Fibroblast of lung (primary cell): Measurements from ENCODE around the gene SLC39A1. TPM values are rescaled to one million over a fixed set of nuclear protein-coding genes. Genes with fewer than 3 reads are reported as not detected.

ENCODE experiments used
- DNase-seq, 2 donors: peaks; one replicate each; pipeline versions ENCODE4 v3.0.0 to v3.0.0-alpha.2; 2010; ENCODE audit warnings: low read depth in 2 of 2
- H2AFZ ChIP-seq: 2 replicates; pipeline ENCODE4 v1.5.1; 2012; ENCODE audit warnings: low read length, control low read depth, inconsistent platforms
- H3K27ac ChIP-seq: 2 replicates; pipeline ENCODE4 v1.5.1; 2011; ENCODE audit warnings: low read length, control low read depth; ENCODE audit not compliant: insufficient read depth
- H3K27me3 ChIP-seq: 2 replicates; pipeline ENCODE4 v1.5.1; 2011; ENCODE audit warnings: mild to moderate bottlenecking, low read length; ENCODE audit not compliant: control insufficient read depth, insufficient read depth
- H3K36me3 ChIP-seq: 2 replicates; pipeline ENCODE4 v1.5.1; 2011; ENCODE audit warnings: low read length; ENCODE audit not compliant: control insufficient read depth, insufficient read depth
- H3K4me1 ChIP-seq: 2 replicates; pipeline ENCODE4 v1.5.1; 2011; ENCODE audit warnings: low read length; ENCODE audit not compliant: control insufficient read depth, insufficient read depth; ENCODE audit errors: extremely low read depth
- H3K4me2 ChIP-seq: 2 replicates; pipeline ENCODE4 v1.5.1; 2011; ENCODE audit warnings: low read length, control low read depth; ENCODE audit not compliant: insufficient read depth; ENCODE audit errors: extremely low read depth
- H3K4me3 ChIP-seq, 4 experiments: fragments of 200-600 bp in 1 of 4; sonication (generic) in 1 of 4; replicated peaks in 1 of 4; 2 replicates each; pipeline ENCODE4 v1.5.1; 2011 to 2016; ENCODE audit warnings: low read length in 4 of 4, low read depth in 3 of 4, mild to moderate bottlenecking in 3 of 4, control low read depth in 2 of 4, inconsistent platforms in 1 of 4, mixed read lengths in 1 of 4; ENCODE audit not compliant: insufficient read depth in 1 of 4; ENCODE audit errors: control extremely low read depth in 1 of 4
- H3K79me2 ChIP-seq: 2 replicates; pipeline ENCODE4 v1.5.1; 2012; ENCODE audit warnings: mild to moderate bottlenecking, low read length, inconsistent platforms; ENCODE audit not compliant: control insufficient read depth, insufficient read depth
- H3K9ac ChIP-seq: 2 replicates; pipeline ENCODE4 v1.5.1; 2011; ENCODE audit warnings: mild to moderate bottlenecking, low read length, control low read depth; ENCODE audit not compliant: insufficient read depth
- H3K9me3 ChIP-seq: 2 replicates; pipeline ENCODE4 v1.5.1; 2012; ENCODE audit warnings: low read depth, low read length; ENCODE audit not compliant: control insufficient read depth, insufficient read depth
- H4K20me1 ChIP-seq: 2 replicates; pipeline ENCODE4 v1.5.1; 2011; ENCODE audit warnings: low read length; ENCODE audit not compliant: control insufficient read depth, insufficient read depth; ENCODE audit errors: extremely low read depth
- CTCF ChIP-seq, 2 donors: IDR thresholded peaks in 1 of 2; conservative IDR thresholded peaks in 1 of 2; 1 replicate in 1 of 2; 2 replicates in 1 of 2; pipeline ENCODE4 v1.5.1; 2011 to 2012; ENCODE audit warnings: low read length in 2 of 2, control low read depth in 1 of 2, inconsistent platforms in 1 of 2, low read depth in 1 of 2, mild to moderate bottlenecking in 1 of 2
- EZH2 ChIP-seq: IDR thresholded peaks from 2 replicates; pipeline ENCODE4 v1.5.1; 2012; ENCODE audit warnings: low read length, control low read depth, mild to moderate bottlenecking; ENCODE audit errors: missing control alignments
- polyA plus RNA-seq, 2 donors: library from polyadenylated mRNA; depleted of rRNA in 1 of 2; stranded (reverse) in 1 of 2; unstranded in 1 of 2; fragments of >200 nt; gene quantifications; 2 replicates each; pipeline ENCODE4 v1.2.1, GENCODE V29; 2011 to 2012; ENCODE audit warnings: missing spikeins in 1 of 2
- total RNA-seq: library from RNA; depleted of rRNA; stranded (reverse); fragments of >200 nt; gene quantifications from 2 replicates; pipeline ENCODE4 v1.2.1, GENCODE V29; 2014

Gene SLC39A1
- total and polyA plus RNA-seq, 2 donors (not counting 1 experiment from before 2014, with no cell fraction given), result 94.4 to 119 TPM

DNA sequence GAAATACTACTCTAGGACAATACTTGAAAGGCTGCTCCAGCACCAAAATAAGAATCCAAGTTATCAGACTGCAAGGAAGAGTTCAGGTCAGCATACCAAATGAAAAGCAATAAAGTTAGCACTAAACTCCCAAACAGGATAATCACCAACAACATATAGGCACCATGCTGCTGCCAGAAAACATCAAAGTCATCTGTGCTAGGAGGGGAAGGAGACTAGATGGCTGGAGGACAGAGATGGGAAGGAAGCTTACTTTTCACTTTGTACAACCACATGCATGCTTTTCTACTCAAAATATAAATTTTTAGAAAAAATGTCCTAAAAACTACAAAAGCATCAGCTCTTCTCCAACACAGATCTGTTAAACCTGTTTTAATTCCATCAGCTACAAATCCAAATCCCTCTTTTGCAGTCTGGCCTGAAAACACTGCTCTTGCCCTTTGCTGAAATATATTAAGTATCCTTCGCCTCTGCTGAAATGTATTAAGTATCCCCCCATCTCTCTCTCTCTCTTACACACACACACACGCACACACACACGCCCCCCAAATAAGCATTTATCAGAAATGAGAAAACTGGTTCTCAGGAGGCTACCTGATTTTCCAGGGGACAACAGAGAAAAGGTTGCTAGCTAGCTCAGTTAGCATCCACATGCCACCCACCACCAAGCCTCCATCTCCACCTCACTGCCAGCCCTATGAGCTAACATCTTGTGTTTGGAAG is 42.1 kb downstream of the SLC39A1 start:
- H4K20me1 ChIP-seq, result peaks cover 3% of the 10 kb centered on the region
- peak overlapping the region; percentile 57 for H3K27ac ChIP-seq
- H3K9me3 ChIP-seq, result no peaks in the 10 kb centered on the region
- peak overlapping the region; percentile 78 to 92 (median 86) for H3K4me3 ChIP-seq
- no peak overlapping the region for H2AFZ ChIP-seq
- H3K79me2 ChIP-seq, result peaks cover 38% of the 10 kb centered on the region
- TF ChIP-seq EZH2 (no peak), CTCF (conservative IDR thresholded peaks at IDR 0.05 in 1 of 2, IDR thresholded peaks at IDR 0.05 in 1 of 2; ENCODE audit: low read depth in 1 of 2, low read length in 2 of 2) (no peak)
- no peaks in the 10 kb centered on the region for H3K36me3 ChIP-seq
- peak overlapping the region; percentile 97 for H3K4me2 ChIP-seq
- H3K4me1 ChIP-seq, result peaks cover 18% of the 10 kb centered on the region
- H3K9ac ChIP-seq, result no peak overlapping the region
- DNase-seq, result no peak
- no peaks in the 10 kb centered on the region for H3K27me3 ChIP-seq

DNA sequence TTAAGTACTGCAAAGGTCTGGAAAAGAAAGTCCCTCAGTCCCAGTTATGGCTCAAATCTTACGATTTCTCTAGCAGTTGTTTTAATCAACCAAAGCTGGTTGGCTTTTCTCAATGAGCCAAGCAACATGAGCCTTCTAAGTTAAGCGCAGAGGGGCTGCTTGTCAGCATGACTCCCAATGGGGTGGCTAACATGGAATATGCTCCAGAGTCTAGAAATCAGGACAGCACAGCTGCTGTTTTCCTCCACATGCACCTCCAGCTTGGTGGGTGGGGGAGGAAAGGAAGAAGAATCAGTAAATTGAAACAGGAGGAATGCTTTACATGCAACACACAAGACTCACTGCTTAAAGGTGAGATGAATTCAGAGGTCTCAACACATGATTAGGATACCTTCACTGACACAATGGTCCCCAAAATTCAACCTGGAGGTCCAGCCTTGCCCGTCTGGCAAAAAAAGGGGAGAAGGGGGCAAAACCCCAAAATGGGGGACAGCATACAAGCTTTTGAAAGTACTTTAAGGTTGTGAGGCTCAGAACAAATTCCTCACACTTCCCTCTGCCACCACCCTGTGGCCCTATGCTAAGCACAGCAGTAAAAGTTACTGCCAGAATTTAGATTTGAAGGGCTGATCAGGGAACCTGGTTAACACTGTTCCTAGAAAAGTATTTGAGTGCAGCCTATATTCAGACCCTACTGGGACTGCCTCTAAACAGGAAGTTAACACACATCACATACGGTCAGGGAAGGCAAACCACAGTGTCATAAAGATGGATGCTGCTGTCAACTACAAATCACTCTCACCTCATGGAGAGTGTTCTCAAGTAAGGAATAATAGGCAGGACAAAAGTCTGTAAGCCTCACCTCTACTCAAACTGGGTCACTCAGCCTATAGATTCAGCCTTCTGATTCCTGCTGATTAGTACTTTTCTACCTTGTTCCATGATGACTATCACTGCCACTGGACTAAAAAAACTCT is 43.2 kb downstream of the SLC39A1 start:
- H3K4me3 ChIP-seq, result peak overlapping the region; percentile 21 to 92 (median 80)
- H2AFZ ChIP-seq, result no peak overlapping the region
- TF ChIP-seq EZH2, result no peak
- TF ChIP-seq CTCF (conservative IDR thresholded peaks at IDR 0.05 in 1 of 2, IDR thresholded peaks at IDR 0.05 in 1 of 2; ENCODE audit: low read depth in 1 of 2, low read length in 2 of 2), result peak; percentile 41 to 43
- no peak overlapping the region for H3K9ac ChIP-seq
- no peaks in the 10 kb centered on the region for H3K9me3 ChIP-seq
- peak; percentile 18 to 64 for DNase-seq
- H3K27me3 ChIP-seq, result no peaks in the 10 kb centered on the region
- no peak overlapping the region for H3K27ac ChIP-seq
- peaks cover 18% of the 10 kb centered on the region for H3K4me1 ChIP-seq
- H3K36me3 ChIP-seq, result no peaks in the 10 kb centered on the region
- H4K20me1 ChIP-seq, result peaks cover 3% of the 10 kb centered on the region
- H3K4me2 ChIP-seq, result peak overlapping the region; percentile 72
- H3K79me2 ChIP-seq, result peaks cover 42% of the 10 kb centered on the region

- no peak for TF ChIP-seq EZH2
- Histone ChIP-seq H3K27me3 (no peaks in the 10 kb centered on the region), H3K9me3 (no peaks in the 10 kb centered on the region), H3K36me3 (peaks cover 2% of the 10 kb centered on the region), H3K79me2 (peaks cover 43% of the 10 kb centered on the region), H2AFZ (no peak overlapping the region), H4K20me1 (peaks cover 3% of the 10 kb centered on the region), H3K4me1 (peaks cover 11% of the 10 kb centered on the region), H3K27ac (no peak overlapping the region), H3K4me3 (no peak overlapping the region), H3K9ac (no peak overlapping the region), H3K4me2 (no peak overlapping the region)
- no peak for DNase-seq
Measured at GRCh38 chr1:153916297-153916696, 47.0 kb downstream of the SLC39A1 start.
